ENCODE data around the gene GALNT13.

- TF ChIP-seq, protein P1, sequence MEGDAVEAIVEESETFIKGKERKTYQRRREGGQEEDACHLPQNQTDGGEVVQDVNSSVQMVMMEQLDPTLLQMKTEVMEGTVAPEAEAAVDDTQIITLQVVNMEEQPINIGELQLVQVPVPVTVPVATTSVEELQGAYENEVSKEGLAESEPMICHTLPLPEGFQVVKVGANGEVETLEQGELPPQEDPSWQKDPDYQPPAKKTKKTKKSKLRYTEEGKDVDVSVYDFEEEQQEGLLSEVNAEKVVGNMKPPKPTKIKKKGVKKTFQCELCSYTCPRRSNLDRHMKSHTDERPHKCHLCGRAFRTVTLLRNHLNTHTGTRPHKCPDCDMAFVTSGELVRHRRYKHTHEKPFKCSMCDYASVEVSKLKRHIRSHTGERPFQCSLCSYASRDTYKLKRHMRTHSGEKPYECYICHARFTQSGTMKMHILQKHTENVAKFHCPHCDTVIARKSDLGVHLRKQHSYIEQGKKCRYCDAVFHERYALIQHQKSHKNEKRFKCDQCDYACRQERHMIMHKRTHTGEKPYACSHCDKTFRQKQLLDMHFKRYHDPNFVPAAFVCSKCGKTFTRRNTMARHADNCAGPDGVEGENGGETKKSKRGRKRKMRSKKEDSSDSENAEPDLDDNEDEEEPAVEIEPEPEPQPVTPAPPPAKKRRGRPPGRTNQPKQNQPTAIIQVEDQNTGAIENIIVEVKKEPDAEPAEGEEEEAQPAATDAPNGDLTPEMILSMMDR (IDR thresholded peaks at IDR 0.05; ENCODE audit: low read depth, low read length, missing input control) = no peak
- TF ChIP-seq RAD21 (IDR thresholded peaks at IDR 0.05) (no peak), TAF1 (conservative IDR thresholded peaks at IDR 0.05) (no peak), JUND (IDR thresholded peaks at IDR 0.05) (no peak), GABPA (IDR thresholded peaks at IDR 0.05 in 1 of 2, conservative IDR thresholded peaks at IDR 0.05 in 1 of 2) (no peak), EGR1 (IDR thresholded peaks at IDR 0.05; ENCODE audit: low read depth in 2 of 2) (no peak), SP1 (IDR thresholded peaks at IDR 0.05) (no peak), YY1 (IDR thresholded peaks at IDR 0.05) (no peak), HNF4A (conservative IDR thresholded peaks at IDR 0.05) (no peak)
- TF ChIP-seq, protein P2, sequence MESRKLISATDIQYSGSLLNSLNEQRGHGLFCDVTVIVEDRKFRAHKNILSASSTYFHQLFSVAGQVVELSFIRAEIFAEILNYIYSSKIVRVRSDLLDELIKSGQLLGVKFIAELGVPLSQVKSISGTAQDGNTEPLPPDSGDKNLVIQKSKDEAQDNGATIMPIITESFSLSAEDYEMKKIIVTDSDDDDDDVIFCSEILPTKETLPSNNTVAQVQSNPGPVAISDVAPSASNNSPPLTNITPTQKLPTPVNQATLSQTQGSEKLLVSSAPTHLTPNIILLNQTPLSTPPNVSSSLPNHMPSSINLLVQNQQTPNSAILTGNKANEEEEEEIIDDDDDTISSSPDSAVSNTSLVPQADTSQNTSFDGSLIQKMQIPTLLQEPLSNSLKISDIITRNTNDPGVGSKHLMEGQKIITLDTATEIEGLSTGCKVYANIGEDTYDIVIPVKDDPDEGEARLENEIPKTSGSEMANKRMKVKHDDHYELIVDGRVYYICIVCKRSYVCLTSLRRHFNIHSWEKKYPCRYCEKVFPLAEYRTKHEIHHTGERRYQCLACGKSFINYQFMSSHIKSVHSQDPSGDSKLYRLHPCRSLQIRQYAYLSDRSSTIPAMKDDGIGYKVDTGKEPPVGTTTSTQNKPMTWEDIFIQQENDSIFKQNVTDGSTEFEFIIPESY (IDR thresholded peaks at IDR 0.05) = no peak
- TF ChIP-seq, protein P3, sequence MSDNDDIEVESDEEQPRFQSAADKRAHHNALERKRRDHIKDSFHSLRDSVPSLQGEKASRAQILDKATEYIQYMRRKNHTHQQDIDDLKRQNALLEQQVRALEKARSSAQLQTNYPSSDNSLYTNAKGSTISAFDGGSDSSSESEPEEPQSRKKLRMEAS (IDR thresholded peaks at IDR 0.05) = no peak
- TF ChIP-seq, protein P4, sequence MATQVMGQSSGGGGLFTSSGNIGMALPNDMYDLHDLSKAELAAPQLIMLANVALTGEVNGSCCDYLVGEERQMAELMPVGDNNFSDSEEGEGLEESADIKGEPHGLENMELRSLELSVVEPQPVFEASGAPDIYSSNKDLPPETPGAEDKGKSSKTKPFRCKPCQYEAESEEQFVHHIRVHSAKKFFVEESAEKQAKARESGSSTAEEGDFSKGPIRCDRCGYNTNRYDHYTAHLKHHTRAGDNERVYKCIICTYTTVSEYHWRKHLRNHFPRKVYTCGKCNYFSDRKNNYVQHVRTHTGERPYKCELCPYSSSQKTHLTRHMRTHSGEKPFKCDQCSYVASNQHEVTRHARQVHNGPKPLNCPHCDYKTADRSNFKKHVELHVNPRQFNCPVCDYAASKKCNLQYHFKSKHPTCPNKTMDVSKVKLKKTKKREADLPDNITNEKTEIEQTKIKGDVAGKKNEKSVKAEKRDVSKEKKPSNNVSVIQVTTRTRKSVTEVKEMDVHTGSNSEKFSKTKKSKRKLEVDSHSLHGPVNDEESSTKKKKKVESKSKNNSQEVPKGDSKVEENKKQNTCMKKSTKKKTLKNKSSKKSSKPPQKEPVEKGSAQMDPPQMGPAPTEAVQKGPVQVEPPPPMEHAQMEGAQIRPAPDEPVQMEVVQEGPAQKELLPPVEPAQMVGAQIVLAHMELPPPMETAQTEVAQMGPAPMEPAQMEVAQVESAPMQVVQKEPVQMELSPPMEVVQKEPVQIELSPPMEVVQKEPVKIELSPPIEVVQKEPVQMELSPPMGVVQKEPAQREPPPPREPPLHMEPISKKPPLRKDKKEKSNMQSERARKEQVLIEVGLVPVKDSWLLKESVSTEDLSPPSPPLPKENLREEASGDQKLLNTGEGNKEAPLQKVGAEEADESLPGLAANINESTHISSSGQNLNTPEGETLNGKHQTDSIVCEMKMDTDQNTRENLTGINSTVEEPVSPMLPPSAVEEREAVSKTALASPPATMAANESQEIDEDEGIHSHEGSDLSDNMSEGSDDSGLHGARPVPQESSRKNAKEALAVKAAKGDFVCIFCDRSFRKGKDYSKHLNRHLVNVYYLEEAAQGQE (IDR thresholded peaks at IDR 0.05) = no peak
- TF ChIP-seq, protein P5, sequence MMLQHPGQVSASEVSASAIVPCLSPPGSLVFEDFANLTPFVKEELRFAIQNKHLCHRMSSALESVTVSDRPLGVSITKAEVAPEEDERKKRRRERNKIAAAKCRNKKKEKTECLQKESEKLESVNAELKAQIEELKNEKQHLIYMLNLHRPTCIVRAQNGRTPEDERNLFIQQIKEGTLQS (IDR thresholded peaks at IDR 0.05) = no peak
These were observed 302.2 kb downstream of the GALNT13 start for GRCh38 chr2:154173919-154174318.

All from liver (tissue), 3 donors.